HepG2 (cell line): ENCODE data around the gene CXXC5. TPM values are rescaled to one million over a fixed set of nuclear protein-coding genes. Genes with fewer than 3 reads are reported as not detected.

Experiments used
- ATF7-NPFF ChIP-seq: sonication (generic); formaldehyde crosslinking; IDR thresholded peaks from 2 replicates; pipeline ENCODE4 v1.8.1; 2023; ENCODE audit warnings: mild to moderate bottlenecking, low read depth, missing genetic modification reagents, moderate library complexity
- KLF9 ChIP-seq: IDR thresholded peaks from 2 replicates; pipeline ENCODE4 v1.6.1; 2016; ENCODE audit warnings: low read depth
- KMT2A ChIP-seq: sonication (generic); formaldehyde crosslinking; IDR thresholded peaks from 2 replicates; pipeline ENCODE4 v1.4.0; 2020; ENCODE audit warnings: missing genetic modification reagents
- MAFG ChIP-seq: sonication (generic); formaldehyde crosslinking; IDR thresholded peaks from 2 replicates; pipeline ENCODE4 v1.5.1; 2020; ENCODE audit warnings: mild to moderate bottlenecking, missing genetic modification reagents
- MZF1 ChIP-seq: sonication (generic); formaldehyde crosslinking; IDR thresholded peaks from 2 replicates; pipeline ENCODE4 v1.8.1; 2023; ENCODE audit warnings: mild to moderate bottlenecking, missing genetic modification reagents, borderline replicate concordance
- NCOA2 ChIP-seq: sonication (generic); formaldehyde crosslinking; IDR thresholded peaks from 2 replicates; pipeline ENCODE4 v1.8.0; 2022; ENCODE audit warnings: inconsistent platforms
- SIN3A ChIP-seq: IDR thresholded peaks from 2 replicates; pipeline ENCODE4 v1.6.1; 2011; ENCODE audit warnings: low read depth, mild to moderate bottlenecking, control low read depth, low read length, borderline replicate concordance
- THAP11 ChIP-seq: IDR thresholded peaks from 2 replicates; pipeline ENCODE4 v1.6.1; 2016; ENCODE audit warnings: missing biosample characterization, missing genetic modification reagents
- YEATS2 ChIP-seq: sonication (generic); formaldehyde crosslinking; IDR thresholded peaks from 2 replicates; pipeline ENCODE4 v1.4.0; 2020; ENCODE audit warnings: missing genetic modification reagents, borderline replicate concordance
- ZBTB42 ChIP-seq: sonication (generic); formaldehyde crosslinking; IDR thresholded peaks from 2 replicates; pipeline ENCODE4 v1.5.0; 2020; ENCODE audit warnings: mild to moderate bottlenecking, missing genetic modification reagents
- ZFX ChIP-seq: sonication (generic); formaldehyde crosslinking; IDR thresholded peaks from 2 replicates; pipeline ENCODE4 v1.4.0; 2020; ENCODE audit warnings: mild to moderate bottlenecking, low read depth, missing genetic modification reagents, moderate library complexity
- ZKSCAN1 ChIP-seq: fragments of 150-350 bp; IDR thresholded peaks from 2 replicates; pipeline ENCODE4 v1.6.1; 2014; ENCODE audit warnings: low read length
- ZNF121 ChIP-seq: sonication (generic); formaldehyde crosslinking; IDR thresholded peaks from 2 replicates; pipeline ENCODE4 v1.5.0; 2020; ENCODE audit warnings: mild to moderate bottlenecking, missing genetic modification reagents
- ZNF432 ChIP-seq: sonication (generic); formaldehyde crosslinking; IDR thresholded peaks from 2 replicates; pipeline ENCODE4 v1.5.0; 2020; ENCODE audit warnings: missing genetic modification reagents, mild to moderate bottlenecking, borderline replicate concordance
- ZNF556 ChIP-seq: sonication (generic); formaldehyde crosslinking; IDR thresholded peaks from 2 replicates; pipeline ENCODE4 v1.4.0; 2020; ENCODE audit warnings: mild to moderate bottlenecking, missing genetic modification reagents, borderline replicate concordance
- ZNF558 ChIP-seq: sonication (generic); formaldehyde crosslinking; IDR thresholded peaks from 2 replicates; pipeline ENCODE4 v1.9.0; 2022; ENCODE audit warnings: mild to moderate bottlenecking, missing genetic modification reagents, borderline replicate concordance
- ZNF609 ChIP-seq: sonication (generic); formaldehyde crosslinking; IDR thresholded peaks from 2 replicates; pipeline ENCODE4 v1.4.0; 2020; ENCODE audit warnings: mild to moderate bottlenecking, missing genetic modification reagents, borderline replicate concordance
- polyA plus RNA-seq, 8 experiments: library from polyadenylated mRNA; depleted of rRNA in 3 of 8; stranded (reverse) in 7 of 8; unstranded in 1 of 8; fragments of >200 nt; fragmentation: Illumina TruSeq in 4 of 8; extraction: Trizol in 4 of 8; gene quantifications; 2 replicates each; pipeline versions ENCODE4 v1.2.1 to v1.2.3, GENCODE V29; 2011 to 2016; ENCODE audit warnings: low read depth in 4 of 8, missing spikeins in 1 of 8, mixed read lengths in 1 of 8; ENCODE audit not compliant: insufficient read depth in 1 of 8
- total RNA-seq, 5 experiments: library from RNA; depleted of rRNA; stranded (reverse); fragments of >200 nt; fragmentation: Illumina TruSeq; extraction: Trizol; gene quantifications; 2 replicates each; pipeline ENCODE4 v1.2.3, GENCODE V29; 2016; ENCODE audit warnings: low read depth in 1 of 5
- TF ChIP-seq, protein P1 (sequence below): sonication (generic); formaldehyde crosslinking; conservative IDR thresholded peaks from 2 replicates; pipeline ENCODE4 v1.5.0; 2020; ENCODE audit warnings: missing genetic modification reagents
- TF ChIP-seq, protein P2 (sequence below), 2 experiments: IDR thresholded peaks; 2 replicates each; pipeline ENCODE4 v1.6.1; 2011 to 2012; ENCODE audit warnings: low read length in 2 of 2, borderline replicate concordance in 1 of 2, low read depth in 1 of 2, mild to moderate bottlenecking in 1 of 2, moderate library complexity in 1 of 2

CXXC5 gene
- total and polyA plus RNA-seq, 2 of the 13 experiments (the other 11 are each of a cell fraction or from before 2014, with no cell fraction given) = 32.3 to 33.0 TPM

- peak; percentile 30; the same call in 1 of the 2 replicates for TF ChIP-seq ZNF609 (CRISPR knock-in tag)
- TF ChIP-seq ZKSCAN1 = no peak
- TF ChIP-seq NCOA2 (CRISPR knock-in tag) = 0 out of 2 replicates have a peak, but pooled peaks have one; percentile 22
- TF ChIP-seq ZNF558 = 0 out of 2 replicates have a peak, but pooled peaks have one; percentile 64
- no peak for TF ChIP-seq SIN3A
- TF ChIP-seq MAFG = peak; percentile 75; the same call in 1 of the 2 replicates
- no peak; the same call in 1 of the 2 replicates for TF ChIP-seq ATF7-NPFF (CRISPR knock-in tag)
- TF ChIP-seq, protein P1, sequence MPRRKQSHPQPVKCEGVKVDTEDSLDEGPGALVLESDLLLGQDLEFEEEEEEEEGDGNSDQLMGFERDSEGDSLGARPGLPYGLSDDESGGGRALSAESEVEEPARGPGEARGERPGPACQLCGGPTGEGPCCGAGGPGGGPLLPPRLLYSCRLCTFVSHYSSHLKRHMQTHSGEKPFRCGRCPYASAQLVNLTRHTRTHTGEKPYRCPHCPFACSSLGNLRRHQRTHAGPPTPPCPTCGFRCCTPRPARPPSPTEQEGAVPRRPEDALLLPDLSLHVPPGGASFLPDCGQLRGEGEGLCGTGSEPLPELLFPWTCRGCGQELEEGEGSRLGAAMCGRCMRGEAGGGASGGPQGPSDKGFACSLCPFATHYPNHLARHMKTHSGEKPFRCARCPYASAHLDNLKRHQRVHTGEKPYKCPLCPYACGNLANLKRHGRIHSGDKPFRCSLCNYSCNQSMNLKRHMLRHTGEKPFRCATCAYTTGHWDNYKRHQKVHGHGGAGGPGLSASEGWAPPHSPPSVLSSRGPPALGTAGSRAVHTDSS (CRISPR knock-in tag) = no peak
- TF ChIP-seq ZBTB42 (CRISPR knock-in tag) = no peak; the same call in 1 of the 2 replicates
- peak; percentile 43; the same call in 1 of the 2 replicates for TF ChIP-seq ZNF556 (CRISPR knock-in tag)
- TF ChIP-seq YEATS2 (CRISPR knock-in tag) = peak; percentile 39; the same call in 1 of the 2 replicates
- TF ChIP-seq MZF1 (CRISPR knock-in tag) = no peak
- TF ChIP-seq KMT2A (CRISPR knock-in tag) = no peak
- TF ChIP-seq THAP11 (CRISPR knock-in tag) = peak; percentile 32; the same call in 1 of the 2 replicates
- TF ChIP-seq KLF9 (CRISPR knock-in tag) = 0 out of 2 replicates have a peak, but pooled peaks have one; percentile 39
- TF ChIP-seq ZNF121 (CRISPR knock-in tag) = no peak; the same call in 1 of the 2 replicates
- TF ChIP-seq, protein P2, sequence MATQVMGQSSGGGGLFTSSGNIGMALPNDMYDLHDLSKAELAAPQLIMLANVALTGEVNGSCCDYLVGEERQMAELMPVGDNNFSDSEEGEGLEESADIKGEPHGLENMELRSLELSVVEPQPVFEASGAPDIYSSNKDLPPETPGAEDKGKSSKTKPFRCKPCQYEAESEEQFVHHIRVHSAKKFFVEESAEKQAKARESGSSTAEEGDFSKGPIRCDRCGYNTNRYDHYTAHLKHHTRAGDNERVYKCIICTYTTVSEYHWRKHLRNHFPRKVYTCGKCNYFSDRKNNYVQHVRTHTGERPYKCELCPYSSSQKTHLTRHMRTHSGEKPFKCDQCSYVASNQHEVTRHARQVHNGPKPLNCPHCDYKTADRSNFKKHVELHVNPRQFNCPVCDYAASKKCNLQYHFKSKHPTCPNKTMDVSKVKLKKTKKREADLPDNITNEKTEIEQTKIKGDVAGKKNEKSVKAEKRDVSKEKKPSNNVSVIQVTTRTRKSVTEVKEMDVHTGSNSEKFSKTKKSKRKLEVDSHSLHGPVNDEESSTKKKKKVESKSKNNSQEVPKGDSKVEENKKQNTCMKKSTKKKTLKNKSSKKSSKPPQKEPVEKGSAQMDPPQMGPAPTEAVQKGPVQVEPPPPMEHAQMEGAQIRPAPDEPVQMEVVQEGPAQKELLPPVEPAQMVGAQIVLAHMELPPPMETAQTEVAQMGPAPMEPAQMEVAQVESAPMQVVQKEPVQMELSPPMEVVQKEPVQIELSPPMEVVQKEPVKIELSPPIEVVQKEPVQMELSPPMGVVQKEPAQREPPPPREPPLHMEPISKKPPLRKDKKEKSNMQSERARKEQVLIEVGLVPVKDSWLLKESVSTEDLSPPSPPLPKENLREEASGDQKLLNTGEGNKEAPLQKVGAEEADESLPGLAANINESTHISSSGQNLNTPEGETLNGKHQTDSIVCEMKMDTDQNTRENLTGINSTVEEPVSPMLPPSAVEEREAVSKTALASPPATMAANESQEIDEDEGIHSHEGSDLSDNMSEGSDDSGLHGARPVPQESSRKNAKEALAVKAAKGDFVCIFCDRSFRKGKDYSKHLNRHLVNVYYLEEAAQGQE (IDR thresholded peaks at IDR 0.05; ENCODE audit: borderline replicate concordance in 1 of 2, low read depth in 1 of 2, low read length in 2 of 2) = no peak
- peak; percentile 34; the same call in 1 of the 2 replicates for TF ChIP-seq ZFX (CRISPR knock-in tag)
- TF ChIP-seq ZNF432 (CRISPR knock-in tag) = 0 out of 2 replicates have a peak, but pooled peaks have one; percentile 19
Observed at GRCh38 chr5:139638090-139638735, 9.9 kb upstream of the CXXC5 start (continued).
